NCI-H446 treated with DMSO at 0.1 percent for 48 hours (cell line): ENCODE results near the gene PLAGL2.
"Not testable (repeated sequence)": the region's sequence is repeated elsewhere in the genome, so short reads cannot be mapped to it uniquely, and the experiment has no call there.

ENCODE experiments used
- DNase-seq: peaks from one replicate; lab custom pipeline; 2025; lab: John Stamatoyannopoulos, UW

The PLAGL2 gene

GRCh38 chr20:32203356-32204204 lies 4.0 kb downstream of the PLAGL2 start:
- no peak for DNase-seq

DNA sequence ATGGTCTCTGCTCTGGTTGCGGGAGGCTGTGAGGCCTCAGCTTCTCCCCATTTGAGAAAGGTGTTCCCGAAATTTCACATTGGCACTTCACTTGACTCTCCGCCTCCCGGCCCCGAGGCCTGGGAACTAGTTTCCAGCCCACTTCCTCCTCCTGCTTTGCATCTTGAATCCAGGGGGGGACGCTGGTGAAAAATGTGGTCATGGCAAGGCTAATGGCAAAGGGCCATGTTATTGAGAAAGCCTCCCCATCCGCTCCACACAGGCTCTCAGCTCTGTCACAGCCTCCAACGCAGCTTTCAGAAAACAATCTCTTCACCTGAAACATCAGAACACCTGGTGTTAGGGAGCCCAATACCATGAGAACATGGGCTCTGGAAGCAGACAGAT lies 5.6 kb downstream of the PLAGL2 start:
- DNase-seq, result no peak

- DNase-seq, result no peak
Observed at GRCh38 chr20:32201296-32201976, 6.1 kb downstream of the PLAGL2 start.

GRCh38 chr20:32199006-32199405 lies 8.5 kb downstream of the PLAGL2 start:
- no peak for DNase-seq

- DNase-seq, result not testable (repeated sequence)
Observed at GRCh38 chr20:32197136-32197535, 10.4 kb downstream of the PLAGL2 start.

GRCh38 chr20:32196613-32197012 lies 10.9 kb downstream of the PLAGL2 start:
- not testable (repeated sequence) for DNase-seq

GRCh38 chr20:32195581-32195980 lies 12.0 kb downstream of the PLAGL2 start:
- DNase-seq, result no peak

GRCh38 chr20:32193996-32194395 lies 13.5 kb downstream of the PLAGL2 start:
- DNase-seq, result no peak

GRCh38 chr20:32193336-32193735 lies 14.2 kb downstream of the PLAGL2 start:
- not testable (repeated sequence) for DNase-seq

GRCh38 chr20:32192698-32193097 lies 14.8 kb downstream of the PLAGL2 start:
- no peak for DNase-seq

- DNase-seq, result no peak
Observed at GRCh38 chr20:32191873-32192272, 15.7 kb downstream of the PLAGL2 start.

GRCh38 chr20:32191422-32191821 lies 16.1 kb downstream of the PLAGL2 start:
- DNase-seq, result no peak

- no peak for DNase-seq
Observed at GRCh38 chr20:32190616-32191415, 16.7 kb downstream of the PLAGL2 start.

DNA sequence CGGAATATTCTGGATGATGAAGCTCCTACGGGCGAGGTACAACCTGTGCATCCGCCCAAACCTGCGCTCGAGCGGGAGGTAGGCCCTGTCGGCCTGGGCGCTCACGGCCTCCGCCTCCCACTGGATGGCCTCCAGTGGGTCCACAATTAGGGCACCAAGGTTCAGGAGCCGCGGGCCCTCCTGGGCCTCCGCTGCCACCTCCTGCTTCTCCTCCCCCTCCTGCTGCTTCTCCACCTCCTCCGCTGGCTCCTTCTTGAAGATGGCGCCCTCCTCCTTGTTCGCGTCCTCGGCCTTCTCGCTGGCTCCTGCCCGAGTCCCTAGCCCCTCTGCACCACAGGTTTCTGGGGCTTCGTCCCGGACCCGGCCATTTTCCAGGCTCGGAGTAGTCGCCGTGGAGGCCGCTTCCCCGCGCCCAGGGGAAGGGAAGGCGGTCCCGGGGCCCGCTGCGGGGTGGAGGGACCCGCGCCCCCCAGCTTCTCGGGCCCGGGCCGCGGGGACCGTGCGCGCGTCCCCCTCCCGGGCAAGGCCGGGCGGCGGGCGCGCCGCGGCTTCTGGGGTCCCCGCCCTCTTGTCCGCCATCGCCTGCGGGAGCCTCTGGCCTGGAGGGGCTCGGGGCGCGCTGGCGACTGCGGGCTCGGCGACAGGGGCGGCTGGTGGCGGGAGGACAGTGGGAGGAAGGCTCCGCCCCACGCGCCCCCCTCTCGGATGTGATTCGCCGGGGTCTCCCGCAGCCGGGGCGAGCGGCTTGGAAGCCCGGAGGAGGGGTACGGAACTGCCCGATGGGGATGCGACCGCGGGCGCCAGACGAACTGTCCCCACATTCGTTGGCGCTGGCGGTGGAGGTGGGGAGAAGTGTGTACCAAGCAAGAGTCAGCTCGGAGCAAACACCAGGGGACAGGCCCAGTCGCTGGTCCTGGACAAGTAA lies 17.6 kb downstream of the PLAGL2 start:
- no peak for DNase-seq

DNA sequence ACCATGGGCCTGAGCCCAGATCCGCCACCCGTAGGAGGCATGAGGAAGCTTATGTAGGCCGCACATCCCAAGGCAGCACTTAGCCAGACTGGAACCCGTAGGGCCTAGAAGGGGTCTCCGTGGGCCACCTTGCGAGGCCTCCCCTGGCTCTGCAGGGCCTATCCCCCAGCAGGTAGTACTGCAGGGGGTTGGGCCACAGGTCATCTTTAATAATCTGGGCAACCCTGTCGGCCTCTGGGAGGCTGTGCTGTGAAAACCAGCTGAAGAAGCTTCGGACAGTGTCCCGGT lies 18.5 kb downstream of the PLAGL2 start:
- no peak for DNase-seq

DNA sequence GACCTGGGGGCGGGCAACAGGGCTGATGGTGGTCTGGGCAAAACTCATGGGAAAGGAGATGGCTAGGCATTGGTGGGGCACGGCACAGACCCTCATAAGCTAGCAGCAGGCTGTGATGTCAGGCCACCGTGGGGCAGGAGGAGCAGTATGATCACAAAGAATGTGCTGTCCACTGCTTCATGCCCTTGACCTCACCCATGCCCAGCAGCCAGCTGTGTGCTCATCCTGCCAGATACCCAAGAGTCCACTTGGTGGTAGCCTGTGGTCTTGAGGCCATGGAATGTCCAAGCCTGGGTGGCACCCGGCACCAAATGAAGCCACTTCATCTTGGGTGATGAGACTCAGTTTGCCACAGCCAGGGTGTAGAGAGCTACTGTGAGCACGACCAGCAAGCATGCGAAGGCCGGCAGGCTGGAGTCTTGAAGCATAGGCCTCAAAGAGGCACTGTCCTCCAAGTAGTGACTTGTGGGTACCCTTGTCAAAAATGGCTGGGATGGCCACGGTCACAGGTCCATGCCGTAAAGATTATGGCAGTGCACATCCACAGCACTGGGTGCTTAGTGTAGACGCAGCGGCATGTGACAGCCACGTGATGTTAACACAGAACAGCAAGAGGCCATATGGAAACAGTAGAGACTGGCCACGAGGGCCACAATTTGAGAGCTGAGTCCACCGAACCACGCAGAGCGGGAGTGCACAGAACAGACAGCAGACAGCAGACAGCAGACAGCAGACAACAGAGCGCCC lies 19.0 kb downstream of the PLAGL2 start:
- no peak for DNase-seq

- DNase-seq, result no peak
Observed at GRCh38 chr20:32186506-32186905, 21.0 kb downstream of the PLAGL2 start.

- DNase-seq, result no peak
Observed at GRCh38 chr20:32184961-32185603, 22.5 kb downstream of the PLAGL2 start.

GRCh38 chr20:32183947-32184635 lies 23.5 kb downstream of the PLAGL2 start:
- DNase-seq, result no peak

- no peak for DNase-seq
Observed at GRCh38 chr20:32181606-32182005, 25.9 kb downstream of the PLAGL2 start.
